Measurements from ENCODE around the gene CDC45.

The CDC45 gene

DNA sequence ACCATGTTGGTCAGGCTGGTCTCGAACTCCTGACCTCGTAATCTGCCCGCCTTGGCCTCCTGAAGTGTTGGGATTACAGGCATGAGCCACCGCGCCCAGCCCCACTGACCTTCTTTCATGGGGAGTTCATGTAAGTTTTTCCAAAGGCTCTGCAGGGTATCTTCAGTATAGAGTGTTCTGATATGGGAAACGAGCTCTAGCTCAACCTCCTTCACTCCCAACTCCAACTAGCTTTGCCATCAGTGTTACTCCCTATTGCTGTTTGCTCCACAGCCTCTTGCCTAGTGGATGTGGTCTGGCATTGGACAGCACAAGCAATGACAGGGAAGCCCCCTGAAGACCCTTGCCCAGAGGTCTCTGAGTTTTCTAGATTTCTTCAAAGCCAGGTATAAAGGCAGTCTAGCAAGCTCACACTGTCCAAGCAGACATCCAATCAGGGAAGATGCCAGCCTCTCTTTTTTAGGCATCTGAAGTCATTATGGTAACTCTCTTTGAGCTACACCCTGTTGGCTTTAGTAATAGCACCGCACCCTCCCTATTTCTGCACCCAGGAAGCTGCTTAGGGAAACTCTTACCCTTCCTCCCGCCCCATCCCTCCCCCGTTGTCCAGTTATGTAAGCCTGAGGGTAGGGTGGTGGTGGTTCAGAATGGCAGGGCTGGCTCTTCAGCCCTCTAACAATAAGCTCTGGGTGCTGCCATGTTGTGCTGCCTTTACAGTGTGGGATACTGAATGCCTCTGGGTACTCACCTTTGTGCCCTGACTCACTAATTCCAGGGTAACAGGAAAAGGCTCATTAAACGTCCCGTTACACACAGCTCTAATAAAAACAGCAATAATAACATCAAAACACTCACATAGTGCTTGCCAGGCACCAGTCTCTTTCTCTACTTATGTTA lies 85.9 kb downstream of the CDC45 start:
- no peak for DNase-seq (ENCODE audit: low spot score)

GRCh38 chr22:19566279-19567156 lies 86.8 kb downstream of the CDC45 start:
- DNase-seq (ENCODE audit: low spot score): no peak

DNA sequence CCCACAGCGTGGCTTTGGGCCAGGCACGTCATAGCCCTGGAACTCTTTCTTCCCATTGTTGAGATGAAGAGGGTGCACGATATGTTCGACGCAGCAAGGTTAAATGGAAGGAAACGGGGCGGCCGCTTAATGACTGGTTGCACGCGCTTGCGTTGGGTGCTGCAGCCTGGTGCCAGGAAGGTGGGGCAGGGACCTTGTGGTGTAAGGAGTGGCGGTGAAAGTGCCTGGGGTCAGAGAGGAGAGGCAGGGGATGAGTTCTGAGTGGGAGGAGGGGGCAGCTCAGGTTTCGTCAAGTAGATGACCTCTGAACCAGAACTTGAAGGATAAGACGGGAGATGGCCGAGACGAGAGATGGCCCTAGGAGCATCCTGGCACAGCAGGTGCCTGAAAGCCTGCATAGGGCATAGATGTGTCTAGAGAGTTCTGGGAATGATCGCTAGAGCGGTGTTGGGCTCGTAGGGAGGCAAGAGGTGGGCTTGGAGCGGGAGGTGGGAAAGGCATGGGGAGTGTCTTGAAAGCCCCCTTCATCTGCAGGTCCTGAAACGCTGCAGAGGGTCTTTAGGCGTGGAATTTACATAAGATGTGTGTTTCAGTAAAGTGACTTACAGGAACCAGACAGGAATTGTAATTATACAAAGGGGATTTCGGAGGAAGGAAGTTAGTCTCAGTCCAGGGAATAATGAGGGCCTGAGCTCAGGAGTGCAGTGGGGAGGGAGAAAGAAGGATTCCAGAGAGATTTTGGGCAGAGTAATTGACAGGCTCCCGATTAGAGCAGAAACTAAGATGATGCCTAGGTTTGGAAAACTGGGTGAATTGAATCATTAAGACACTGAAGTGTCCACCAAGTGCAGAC lies 87.7 kb downstream of the CDC45 start:
- DNase-seq (ENCODE audit: low spot score): no peak

GRCh38 chr22:19568337-19569275 lies 88.9 kb downstream of the CDC45 start:
- DNase-seq (ENCODE audit: low spot score): no peak

DNA sequence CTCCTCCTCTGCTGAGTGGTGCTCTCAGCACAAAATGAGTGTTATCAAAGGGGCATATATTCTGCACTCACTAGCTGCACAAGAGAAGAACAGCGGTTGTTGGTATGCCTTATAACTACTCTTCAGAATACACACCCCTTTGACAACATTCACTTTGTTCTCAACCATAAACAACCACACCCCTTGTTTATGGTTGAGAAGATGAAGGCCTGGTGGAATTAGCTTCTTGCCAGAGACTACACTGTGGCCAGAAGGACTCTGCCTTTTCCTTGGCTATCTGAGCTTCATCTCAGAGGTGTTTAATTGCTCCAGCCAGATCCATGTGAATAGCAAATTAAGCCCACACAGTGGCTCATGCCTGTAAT lies 89.5 kb downstream of the CDC45 start:
- no peak for DNase-seq (ENCODE audit: low spot score)

- no peak for DNase-seq (ENCODE audit: low spot score)
These were observed 90.3 kb downstream of the CDC45 start for GRCh38 chr22:19569976-19570375.
